GM23338 (cell line): ENCODE measurements around the gene ZNF397. TPM values are rescaled to one million over a fixed set of nuclear protein-coding genes. Genes with fewer than 3 reads are reported as not detected.

Experiments used
- ATAC-seq: fragments of 200-7000 bp; cut with Tn5 transposase; 3 replicates; pipeline ENCODE4 v1.9.1; 2020
- DNase-seq: peaks from one replicate; pipeline ENCODE4 v3.0.0-alpha.2; 2015; ENCODE audit warnings: low spot score
- H2AFZ ChIP-seq: fragments of 200-600 bp; sonication (generic); 2 replicates; pipeline ENCODE4 v1.8.0; 2016; ENCODE audit warnings: antibody characterized with exemption, mild to moderate bottlenecking, moderate library complexity
- H3F3A ChIP-seq: fragments of 200-600 bp; sonication (generic); replicated peaks from 2 replicates; pipeline ENCODE4 v1.8.0; 2017; ENCODE audit warnings: antibody characterized with exemption, mixed run types, low read depth
- H3K27ac ChIP-seq: fragments of 200-600 bp; sonication (generic); 2 replicates; pipeline ENCODE4 v1.6.1; 2016; ENCODE audit warnings: low read depth
- H3K27me3 ChIP-seq: fragments of 200-600 bp; sonication (generic); 2 replicates; pipeline ENCODE4 v1.8.0; 2016; ENCODE audit warnings: mild to moderate bottlenecking, mixed run types, moderate library complexity; ENCODE audit not compliant: insufficient read depth
- H3K36me3 ChIP-seq: fragments of 200-600 bp; sonication (generic); 2 replicates; pipeline ENCODE4 v1.8.0; 2016; ENCODE audit warnings: mild to moderate bottlenecking; ENCODE audit not compliant: insufficient read depth
- H3K4me1 ChIP-seq: fragments of 200-600 bp; sonication (generic); 2 replicates; pipeline ENCODE4 v1.8.0; 2016; ENCODE audit warnings: mild to moderate bottlenecking, moderate library complexity; ENCODE audit not compliant: insufficient read depth
- H3K4me2 ChIP-seq: fragments of 200-600 bp; sonication (generic); 2 replicates; pipeline ENCODE4 v1.7.1; 2017; ENCODE audit warnings: mixed run types
- H3K4me3 ChIP-seq: fragments of 200-600 bp; sonication (generic); 2 replicates; pipeline ENCODE4 v1.6.1; 2016; ENCODE audit warnings: mixed run types
- H3K79me2 ChIP-seq: fragments of 200-600 bp; sonication (generic); replicated peaks from 2 replicates; pipeline ENCODE4 v1.8.0; 2017; ENCODE audit warnings: mild to moderate bottlenecking; ENCODE audit not compliant: insufficient read depth
- H3K9me2 ChIP-seq: fragments of 200-600 bp; sonication (generic); 2 replicates; pipeline ENCODE4 v1.8.0; 2017; ENCODE audit not compliant: insufficient read depth
- H4K20me1 ChIP-seq: fragments of 200-600 bp; sonication (generic); replicated peaks from 2 replicates; pipeline ENCODE4 v1.8.0; 2017; ENCODE audit warnings: mild to moderate bottlenecking; ENCODE audit not compliant: insufficient read depth
- H3K27ac Mint-ChIP-seq: 2 replicates; pipeline ENCODE4 v1.8.0; 2020; ENCODE audit warnings: inconsistent platforms, mild to moderate bottlenecking, moderate library complexity, mixed read lengths
- H3K27me3 Mint-ChIP-seq: 3 replicates; pipeline ENCODE4 v1.8.0; 2022; ENCODE audit warnings: low read depth, mild to moderate bottlenecking, moderate library complexity, mixed read lengths, inconsistent platforms; ENCODE audit not compliant: insufficient read depth, poor library complexity
- H3K36me3 Mint-ChIP-seq: 3 replicates; pipeline ENCODE4 v1.8.0; 2021; ENCODE audit warnings: low read depth, mild to moderate bottlenecking, inconsistent platforms, moderate library complexity, mixed read lengths
- H3K4me1 Mint-ChIP-seq: 3 replicates; pipeline ENCODE4 v1.8.0; 2020; ENCODE audit warnings: mild to moderate bottlenecking, inconsistent platforms, mixed read lengths
- H3K4me3 Mint-ChIP-seq: 3 replicates; pipeline ENCODE4 v1.8.0; 2021; ENCODE audit warnings: moderate library complexity, mild to moderate bottlenecking, inconsistent platforms, mixed read lengths
- H3K9me3 Mint-ChIP-seq: 3 replicates; pipeline ENCODE4 v1.8.0; 2020; ENCODE audit warnings: moderate library complexity, mild to moderate bottlenecking, inconsistent platforms, mixed read lengths
- CREB1 ChIP-seq: fragments of 250-450 bp; sonication (Bioruptor Pico); IDR thresholded peaks from 2 replicates; pipeline ENCODE4 v1.5.0; 2020; ENCODE audit warnings: low read depth, mild to moderate bottlenecking, moderate library complexity
- EZH2 ChIP-seq: fragments of 200-600 bp; sonication (generic); IDR thresholded peaks from one replicate; pipeline ENCODE4 v1.8.0; 2017; ENCODE audit warnings: antibody characterized with exemption, mild to moderate bottlenecking, low read depth; ENCODE audit not compliant: unreplicated experiment
- EZH2phosphoT487 ChIP-seq: fragments of 200-600 bp; sonication (generic); IDR thresholded peaks from one replicate; pipeline ENCODE4 v1.8.1; 2018; ENCODE audit warnings: antibody characterized with exemption; ENCODE audit not compliant: unreplicated experiment
- JUNB ChIP-seq: IDR thresholded peaks from one replicate; pipeline ENCODE4 v1.6.1; 2016; ENCODE audit warnings: antibody characterized with exemption; ENCODE audit not compliant: unreplicated experiment
- NANOG ChIP-seq: IDR thresholded peaks from 2 replicates; pipeline ENCODE4 v1.6.1; 2016; ENCODE audit warnings: antibody characterized with exemption, borderline replicate concordance
- POLR2AphosphoS5 ChIP-seq: IDR thresholded peaks from 2 replicates; pipeline ENCODE4 v1.6.1; 2016; ENCODE audit warnings: antibody characterized with exemption, low read depth
- STAT1 ChIP-seq: IDR thresholded peaks from one replicate; pipeline ENCODE4 v1.6.1; 2016; ENCODE audit warnings: antibody characterized with exemption; ENCODE audit not compliant: unreplicated experiment
- ZNF114 ChIP-seq: fragments of 250-450 bp; sonication (Bioruptor Pico); IDR thresholded peaks from 2 replicates; pipeline ENCODE4 v1.5.0; 2020; ENCODE audit warnings: mild to moderate bottlenecking, moderate library complexity
- ZNF331 ChIP-seq: fragments of 250-450 bp; sonication (Bioruptor Pico); IDR thresholded peaks from 2 replicates; pipeline ENCODE4 v1.5.0; 2020; ENCODE audit warnings: low read depth, mild to moderate bottlenecking, moderate library complexity
- polyA plus RNA-seq: library from polyadenylated mRNA; unstranded; fragments of >200 nt; fragmentation: Nextera tagmentation; extraction: Ambion mirVana; gene quantifications from 2 replicates; pipeline ENCODE4 v1.2.1, GENCODE V29; 2016
- total RNA-seq: library from RNA; depleted of rRNA; stranded (reverse); fragments of >200 nt; shearing (Covaris generic); gene quantifications from 2 replicates; pipeline ENCODE4 v1.2.3, GENCODE V29; 2014
- TF ChIP-seq, protein P1 (sequence below): IDR thresholded peaks from 2 replicates; pipeline ENCODE4 v1.6.1; 2016; ENCODE audit warnings: antibody characterized with exemption
- TF ChIP-seq, protein P2 (sequence below): IDR thresholded peaks from one replicate; pipeline ENCODE4 v1.6.1; 2018; ENCODE audit warnings: antibody characterized with exemption; ENCODE audit not compliant: unreplicated experiment
- TF ChIP-seq, protein P3 (sequence below), 2 experiments: fragments of 200-600 bp in 1 of 2; sonication (generic) in 1 of 2; conservative IDR thresholded peaks; 2 replicates each; pipeline versions ENCODE4 v1.5.1 to v1.6.1; 2016 to 2017; ENCODE audit warnings: antibody characterized with exemption in 2 of 2, low read depth in 2 of 2, mild to moderate bottlenecking in 2 of 2, moderate library complexity in 1 of 2
- TF ChIP-seq, protein P4 (sequence below): fragments of 250-450 bp; sonication (Bioruptor Pico); IDR thresholded peaks from 2 replicates; pipeline ENCODE4 v1.5.0; 2020; ENCODE audit warnings: mild to moderate bottlenecking, moderate library complexity

Gene ZNF397
- total and polyA plus RNA-seq, 2 experiments from 2014 or later = 19.1 to 48.6 TPM

DNA sequence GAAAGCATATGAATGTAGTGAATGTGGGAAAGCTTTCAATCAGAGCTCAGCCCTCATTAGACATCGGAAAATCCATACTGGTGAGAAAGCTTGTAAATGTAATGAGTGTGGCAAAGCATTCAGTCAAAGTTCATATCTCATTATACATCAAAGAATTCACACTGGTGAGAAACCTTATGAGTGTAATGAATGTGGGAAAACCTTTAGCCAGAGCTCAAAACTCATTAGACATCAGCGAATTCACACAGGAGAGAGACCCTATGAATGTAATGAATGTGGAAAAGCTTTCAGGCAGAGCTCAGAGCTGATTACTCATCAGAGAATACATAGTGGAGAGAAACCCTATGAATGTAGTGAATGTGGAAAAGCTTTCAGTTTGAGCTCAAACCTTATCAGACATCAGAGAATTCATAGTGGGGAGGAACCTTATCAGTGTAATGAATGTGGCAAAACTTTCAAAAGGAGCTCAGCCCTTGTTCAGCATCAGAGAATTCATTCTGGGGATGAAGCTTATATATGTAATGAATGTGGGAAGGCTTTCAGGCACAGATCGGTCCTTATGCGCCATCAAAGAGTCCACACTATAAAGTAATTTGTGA lies 5.0 kb downstream of the ZNF397 start:
- no peak for TF ChIP-seq CREB1 (CRISPR knock-in tag)
- TF ChIP-seq ZNF331 = no peak
- TF ChIP-seq, protein P1, sequence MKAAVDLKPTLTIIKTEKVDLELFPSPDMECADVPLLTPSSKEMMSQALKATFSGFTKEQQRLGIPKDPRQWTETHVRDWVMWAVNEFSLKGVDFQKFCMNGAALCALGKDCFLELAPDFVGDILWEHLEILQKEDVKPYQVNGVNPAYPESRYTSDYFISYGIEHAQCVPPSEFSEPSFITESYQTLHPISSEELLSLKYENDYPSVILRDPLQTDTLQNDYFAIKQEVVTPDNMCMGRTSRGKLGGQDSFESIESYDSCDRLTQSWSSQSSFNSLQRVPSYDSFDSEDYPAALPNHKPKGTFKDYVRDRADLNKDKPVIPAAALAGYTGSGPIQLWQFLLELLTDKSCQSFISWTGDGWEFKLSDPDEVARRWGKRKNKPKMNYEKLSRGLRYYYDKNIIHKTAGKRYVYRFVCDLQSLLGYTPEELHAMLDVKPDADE = no peak
- TF ChIP-seq NANOG = no peak
- TF ChIP-seq ZNF114 = no peak
- TF ChIP-seq, protein P2, sequence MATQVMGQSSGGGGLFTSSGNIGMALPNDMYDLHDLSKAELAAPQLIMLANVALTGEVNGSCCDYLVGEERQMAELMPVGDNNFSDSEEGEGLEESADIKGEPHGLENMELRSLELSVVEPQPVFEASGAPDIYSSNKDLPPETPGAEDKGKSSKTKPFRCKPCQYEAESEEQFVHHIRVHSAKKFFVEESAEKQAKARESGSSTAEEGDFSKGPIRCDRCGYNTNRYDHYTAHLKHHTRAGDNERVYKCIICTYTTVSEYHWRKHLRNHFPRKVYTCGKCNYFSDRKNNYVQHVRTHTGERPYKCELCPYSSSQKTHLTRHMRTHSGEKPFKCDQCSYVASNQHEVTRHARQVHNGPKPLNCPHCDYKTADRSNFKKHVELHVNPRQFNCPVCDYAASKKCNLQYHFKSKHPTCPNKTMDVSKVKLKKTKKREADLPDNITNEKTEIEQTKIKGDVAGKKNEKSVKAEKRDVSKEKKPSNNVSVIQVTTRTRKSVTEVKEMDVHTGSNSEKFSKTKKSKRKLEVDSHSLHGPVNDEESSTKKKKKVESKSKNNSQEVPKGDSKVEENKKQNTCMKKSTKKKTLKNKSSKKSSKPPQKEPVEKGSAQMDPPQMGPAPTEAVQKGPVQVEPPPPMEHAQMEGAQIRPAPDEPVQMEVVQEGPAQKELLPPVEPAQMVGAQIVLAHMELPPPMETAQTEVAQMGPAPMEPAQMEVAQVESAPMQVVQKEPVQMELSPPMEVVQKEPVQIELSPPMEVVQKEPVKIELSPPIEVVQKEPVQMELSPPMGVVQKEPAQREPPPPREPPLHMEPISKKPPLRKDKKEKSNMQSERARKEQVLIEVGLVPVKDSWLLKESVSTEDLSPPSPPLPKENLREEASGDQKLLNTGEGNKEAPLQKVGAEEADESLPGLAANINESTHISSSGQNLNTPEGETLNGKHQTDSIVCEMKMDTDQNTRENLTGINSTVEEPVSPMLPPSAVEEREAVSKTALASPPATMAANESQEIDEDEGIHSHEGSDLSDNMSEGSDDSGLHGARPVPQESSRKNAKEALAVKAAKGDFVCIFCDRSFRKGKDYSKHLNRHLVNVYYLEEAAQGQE = no peak
- no peak for TF ChIP-seq STAT1
- TF ChIP-seq, protein P3, sequence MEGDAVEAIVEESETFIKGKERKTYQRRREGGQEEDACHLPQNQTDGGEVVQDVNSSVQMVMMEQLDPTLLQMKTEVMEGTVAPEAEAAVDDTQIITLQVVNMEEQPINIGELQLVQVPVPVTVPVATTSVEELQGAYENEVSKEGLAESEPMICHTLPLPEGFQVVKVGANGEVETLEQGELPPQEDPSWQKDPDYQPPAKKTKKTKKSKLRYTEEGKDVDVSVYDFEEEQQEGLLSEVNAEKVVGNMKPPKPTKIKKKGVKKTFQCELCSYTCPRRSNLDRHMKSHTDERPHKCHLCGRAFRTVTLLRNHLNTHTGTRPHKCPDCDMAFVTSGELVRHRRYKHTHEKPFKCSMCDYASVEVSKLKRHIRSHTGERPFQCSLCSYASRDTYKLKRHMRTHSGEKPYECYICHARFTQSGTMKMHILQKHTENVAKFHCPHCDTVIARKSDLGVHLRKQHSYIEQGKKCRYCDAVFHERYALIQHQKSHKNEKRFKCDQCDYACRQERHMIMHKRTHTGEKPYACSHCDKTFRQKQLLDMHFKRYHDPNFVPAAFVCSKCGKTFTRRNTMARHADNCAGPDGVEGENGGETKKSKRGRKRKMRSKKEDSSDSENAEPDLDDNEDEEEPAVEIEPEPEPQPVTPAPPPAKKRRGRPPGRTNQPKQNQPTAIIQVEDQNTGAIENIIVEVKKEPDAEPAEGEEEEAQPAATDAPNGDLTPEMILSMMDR (conservative IDR thresholded peaks at IDR 0.05; ENCODE audit: low read depth in 2 of 2) = no peak
- no peak for TF ChIP-seq JUNB
- TF ChIP-seq EZH2 = no peak
- TF ChIP-seq EZH2phosphoT487 = no peak
- no peak for TF ChIP-seq POLR2AphosphoS5
- TF ChIP-seq, protein P4, sequence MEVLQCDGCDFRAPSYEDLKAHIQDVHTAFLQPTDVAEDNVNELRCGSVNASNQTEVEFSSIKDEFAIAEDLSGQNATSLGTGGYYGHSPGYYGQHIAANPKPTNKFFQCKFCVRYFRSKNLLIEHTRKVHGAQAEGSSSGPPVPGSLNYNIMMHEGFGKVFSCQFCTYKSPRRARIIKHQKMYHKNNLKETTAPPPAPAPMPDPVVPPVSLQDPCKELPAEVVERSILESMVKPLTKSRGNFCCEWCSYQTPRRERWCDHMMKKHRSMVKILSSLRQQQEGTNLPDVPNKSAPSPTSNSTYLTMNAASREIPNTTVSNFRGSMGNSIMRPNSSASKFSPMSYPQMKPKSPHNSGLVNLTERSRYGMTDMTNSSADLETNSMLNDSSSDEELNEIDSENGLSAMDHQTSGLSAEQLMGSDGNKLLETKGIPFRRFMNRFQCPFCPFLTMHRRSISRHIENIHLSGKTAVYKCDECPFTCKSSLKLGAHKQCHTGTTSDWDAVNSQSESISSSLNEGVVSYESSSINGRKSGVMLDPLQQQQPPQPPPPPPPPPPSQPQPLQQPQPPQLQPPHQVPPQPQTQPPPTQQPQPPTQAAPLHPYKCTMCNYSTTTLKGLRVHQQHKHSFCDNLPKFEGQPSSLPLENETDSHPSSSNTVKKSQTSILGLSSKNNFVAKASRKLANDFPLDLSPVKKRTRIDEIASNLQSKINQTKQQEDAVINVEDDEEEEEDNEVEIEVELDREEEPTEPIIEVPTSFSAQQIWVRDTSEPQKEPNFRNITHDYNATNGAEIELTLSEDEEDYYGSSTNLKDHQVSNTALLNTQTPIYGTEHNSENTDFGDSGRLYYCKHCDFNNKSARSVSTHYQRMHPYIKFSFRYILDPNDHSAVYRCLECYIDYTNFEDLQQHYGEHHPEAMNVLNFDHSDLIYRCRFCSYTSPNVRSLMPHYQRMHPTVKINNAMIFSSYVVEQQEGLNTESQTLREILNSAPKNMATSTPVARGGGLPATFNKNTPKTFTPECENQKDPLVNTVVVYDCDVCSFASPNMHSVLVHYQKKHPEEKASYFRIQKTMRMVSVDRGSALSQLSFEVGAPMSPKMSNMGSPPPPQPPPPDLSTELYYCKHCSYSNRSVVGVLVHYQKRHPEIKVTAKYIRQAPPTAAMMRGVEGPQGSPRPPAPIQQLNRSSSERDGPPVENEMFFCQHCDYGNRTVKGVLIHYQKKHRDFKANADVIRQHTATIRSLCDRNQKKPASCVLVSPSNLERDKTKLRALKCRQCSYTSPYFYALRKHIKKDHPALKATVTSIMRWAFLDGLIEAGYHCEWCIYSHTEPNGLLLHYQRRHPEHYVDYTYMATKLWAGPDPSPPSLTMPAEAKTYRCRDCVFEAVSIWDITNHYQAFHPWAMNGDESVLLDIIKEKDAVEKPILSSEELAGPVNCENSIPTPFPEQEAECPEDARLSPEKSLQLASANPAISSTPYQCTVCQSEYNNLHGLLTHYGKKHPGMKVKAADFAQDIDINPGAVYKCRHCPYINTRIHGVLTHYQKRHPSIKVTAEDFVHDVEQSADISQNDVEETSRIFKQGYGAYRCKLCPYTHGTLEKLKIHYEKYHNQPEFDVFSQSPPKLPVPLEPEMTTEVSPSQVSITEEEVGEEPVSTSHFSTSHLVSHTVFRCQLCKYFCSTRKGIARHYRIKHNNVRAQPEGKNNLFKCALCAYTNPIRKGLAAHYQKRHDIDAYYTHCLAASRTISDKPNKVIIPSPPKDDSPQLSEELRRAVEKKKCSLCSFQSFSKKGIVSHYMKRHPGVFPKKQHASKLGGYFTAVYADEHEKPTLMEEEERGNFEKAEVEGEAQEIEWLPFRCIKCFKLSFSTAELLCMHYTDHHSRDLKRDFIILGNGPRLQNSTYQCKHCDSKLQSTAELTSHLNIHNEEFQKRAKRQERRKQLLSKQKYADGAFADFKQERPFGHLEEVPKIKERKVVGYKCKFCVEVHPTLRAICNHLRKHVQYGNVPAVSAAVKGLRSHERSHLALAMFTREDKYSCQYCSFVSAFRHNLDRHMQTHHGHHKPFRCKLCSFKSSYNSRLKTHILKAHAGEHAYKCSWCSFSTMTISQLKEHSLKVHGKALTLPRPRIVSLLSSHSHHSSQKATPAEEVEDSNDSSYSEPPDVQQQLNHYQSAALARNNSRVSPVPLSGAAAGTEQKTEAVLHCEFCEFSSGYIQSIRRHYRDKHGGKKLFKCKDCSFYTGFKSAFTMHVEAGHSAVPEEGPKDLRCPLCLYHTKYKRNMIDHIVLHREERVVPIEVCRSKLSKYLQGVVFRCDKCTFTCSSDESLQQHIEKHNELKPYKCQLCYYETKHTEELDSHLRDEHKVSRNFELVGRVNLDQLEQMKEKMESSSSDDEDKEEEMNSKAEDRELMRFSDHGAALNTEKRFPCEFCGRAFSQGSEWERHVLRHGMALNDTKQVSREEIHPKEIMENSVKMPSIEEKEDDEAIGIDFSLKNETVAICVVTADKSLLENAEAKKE (CRISPR knock-in tag) = no peak
- peaks cover 12% of the 10 kb centered on the region; the same call in 1 of the 2 replicates for H4K20me1 ChIP-seq
- Mint-ChIP-seq H3K27ac (no peak overlapping the region), H3K4me3 (no peak overlapping the region), H3K27me3 (peaks cover 2% of the 10 kb centered on the region), H3K36me3 (peaks cover 85% of the 10 kb centered on the region), H3K4me1 (peaks cover 3% of the 10 kb centered on the region; the same call in 2 of the 3 replicates), H3K9me3 (no peaks in the 10 kb centered on the region)
- ATAC-seq (no peak), DNase-seq (no peak)
- H3K27ac ChIP-seq = no peak overlapping the region
- no peaks in the 10 kb centered on the region for H3K9me2 ChIP-seq
- H3K27me3 ChIP-seq = no peaks in the 10 kb centered on the region
- no peaks in the 10 kb centered on the region for H3K4me1 ChIP-seq
- H3K4me3 ChIP-seq = no peak overlapping the region
- H2AFZ ChIP-seq = no peak overlapping the region
- no peak overlapping the region for H3K4me2 ChIP-seq
- H3F3A ChIP-seq = no peaks in the 10 kb centered on the region
- H3K79me2 ChIP-seq = peaks cover 30% of the 10 kb centered on the region
- peaks cover 61% of the 10 kb centered on the region for H3K36me3 ChIP-seq
